ENCODE data around the gene ATP8B4.
"Not testable (repeated sequence)": the region's sequence is repeated elsewhere in the genome, so short reads cannot be mapped to it uniquely, and the experiment has no call there.

ATP8B4 gene, protein sequence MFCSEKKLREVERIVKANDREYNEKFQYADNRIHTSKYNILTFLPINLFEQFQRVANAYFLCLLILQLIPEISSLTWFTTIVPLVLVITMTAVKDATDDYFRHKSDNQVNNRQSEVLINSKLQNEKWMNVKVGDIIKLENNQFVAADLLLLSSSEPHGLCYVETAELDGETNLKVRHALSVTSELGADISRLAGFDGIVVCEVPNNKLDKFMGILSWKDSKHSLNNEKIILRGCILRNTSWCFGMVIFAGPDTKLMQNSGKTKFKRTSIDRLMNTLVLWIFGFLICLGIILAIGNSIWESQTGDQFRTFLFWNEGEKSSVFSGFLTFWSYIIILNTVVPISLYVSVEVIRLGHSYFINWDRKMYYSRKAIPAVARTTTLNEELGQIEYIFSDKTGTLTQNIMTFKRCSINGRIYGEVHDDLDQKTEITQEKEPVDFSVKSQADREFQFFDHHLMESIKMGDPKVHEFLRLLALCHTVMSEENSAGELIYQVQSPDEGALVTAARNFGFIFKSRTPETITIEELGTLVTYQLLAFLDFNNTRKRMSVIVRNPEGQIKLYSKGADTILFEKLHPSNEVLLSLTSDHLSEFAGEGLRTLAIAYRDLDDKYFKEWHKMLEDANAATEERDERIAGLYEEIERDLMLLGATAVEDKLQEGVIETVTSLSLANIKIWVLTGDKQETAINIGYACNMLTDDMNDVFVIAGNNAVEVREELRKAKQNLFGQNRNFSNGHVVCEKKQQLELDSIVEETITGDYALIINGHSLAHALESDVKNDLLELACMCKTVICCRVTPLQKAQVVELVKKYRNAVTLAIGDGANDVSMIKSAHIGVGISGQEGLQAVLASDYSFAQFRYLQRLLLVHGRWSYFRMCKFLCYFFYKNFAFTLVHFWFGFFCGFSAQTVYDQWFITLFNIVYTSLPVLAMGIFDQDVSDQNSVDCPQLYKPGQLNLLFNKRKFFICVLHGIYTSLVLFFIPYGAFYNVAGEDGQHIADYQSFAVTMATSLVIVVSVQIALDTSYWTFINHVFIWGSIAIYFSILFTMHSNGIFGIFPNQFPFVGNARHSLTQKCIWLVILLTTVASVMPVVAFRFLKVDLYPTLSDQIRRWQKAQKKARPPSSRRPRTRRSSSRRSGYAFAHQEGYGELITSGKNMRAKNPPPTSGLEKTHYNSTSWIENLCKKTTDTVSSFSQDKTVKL

GRCh38 chr15:50119063-50120040 lies at the start of gene ATP8B4:
Gene ATP8B4 (minus strand): TSS chr15:50119233. CDS start chr15:50106966, 12,267 bp downstream.
- DNase-seq = no peak

DNA sequence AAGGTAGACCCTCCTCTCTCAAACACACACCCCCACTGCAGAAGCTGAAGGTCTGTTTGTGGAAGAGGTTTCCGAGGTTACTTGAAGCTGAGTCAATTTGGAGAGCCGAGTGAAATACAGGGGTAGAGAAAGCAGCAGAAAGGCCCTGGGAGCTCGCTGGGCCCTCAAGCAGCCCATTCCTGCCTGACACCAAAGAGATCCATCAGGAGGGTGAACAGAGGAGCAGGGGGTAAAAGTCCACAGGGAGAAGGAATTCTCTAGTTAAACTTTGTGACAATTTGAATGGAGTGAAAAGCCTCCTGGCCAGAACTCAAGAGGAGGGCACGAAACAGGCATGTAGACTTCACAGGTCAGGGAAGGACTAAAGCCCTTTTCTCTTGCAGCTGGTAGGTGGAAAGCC lies 49.3 kb upstream of the ATP8B4 start:
- DNase-seq = no peak

DNA sequence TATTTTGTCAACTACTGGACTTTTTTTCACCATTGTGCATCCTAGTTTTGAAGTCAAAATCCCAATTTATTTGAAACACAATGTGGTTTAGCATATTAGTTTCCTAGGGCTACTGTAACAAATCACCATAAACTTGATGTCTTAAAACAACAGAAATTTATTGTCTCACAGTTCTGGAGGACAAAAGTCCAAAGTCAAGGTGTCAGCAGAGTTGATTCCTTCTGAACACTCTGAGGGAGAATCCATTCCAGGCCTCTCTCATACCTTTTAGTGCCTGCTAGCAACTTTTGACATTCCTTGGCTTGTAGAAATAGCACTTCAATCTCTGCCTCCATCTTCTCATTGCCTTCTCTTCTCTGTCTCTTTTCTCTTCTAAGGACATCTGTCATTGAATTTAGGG lies 48.1 kb upstream of the ATP8B4 start:
- no peak for DNase-seq

DNA sequence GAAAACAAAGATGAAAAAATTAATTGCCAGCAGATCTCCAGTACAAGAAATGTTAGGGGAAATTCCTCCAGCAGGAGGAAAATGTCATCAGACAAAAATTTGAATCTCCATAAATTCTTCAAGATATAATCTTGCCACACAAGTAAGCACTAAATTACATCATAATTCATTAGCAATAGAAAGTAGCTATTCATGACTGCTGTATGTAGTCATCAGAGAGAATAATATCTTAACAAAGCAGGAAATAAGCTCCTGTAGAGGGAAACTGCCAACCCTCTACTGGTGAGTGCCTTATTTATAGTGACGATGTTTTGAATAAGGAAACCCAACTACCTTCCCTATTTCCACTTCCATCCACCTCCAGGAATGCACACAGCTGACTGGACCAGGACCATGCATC lies 47.2 kb upstream of the ATP8B4 start:
- DNase-seq = no peak

GRCh38 chr15:50164458-50164857 lies 45.4 kb upstream of the ATP8B4 start:
- DNase-seq = no peak

DNA sequence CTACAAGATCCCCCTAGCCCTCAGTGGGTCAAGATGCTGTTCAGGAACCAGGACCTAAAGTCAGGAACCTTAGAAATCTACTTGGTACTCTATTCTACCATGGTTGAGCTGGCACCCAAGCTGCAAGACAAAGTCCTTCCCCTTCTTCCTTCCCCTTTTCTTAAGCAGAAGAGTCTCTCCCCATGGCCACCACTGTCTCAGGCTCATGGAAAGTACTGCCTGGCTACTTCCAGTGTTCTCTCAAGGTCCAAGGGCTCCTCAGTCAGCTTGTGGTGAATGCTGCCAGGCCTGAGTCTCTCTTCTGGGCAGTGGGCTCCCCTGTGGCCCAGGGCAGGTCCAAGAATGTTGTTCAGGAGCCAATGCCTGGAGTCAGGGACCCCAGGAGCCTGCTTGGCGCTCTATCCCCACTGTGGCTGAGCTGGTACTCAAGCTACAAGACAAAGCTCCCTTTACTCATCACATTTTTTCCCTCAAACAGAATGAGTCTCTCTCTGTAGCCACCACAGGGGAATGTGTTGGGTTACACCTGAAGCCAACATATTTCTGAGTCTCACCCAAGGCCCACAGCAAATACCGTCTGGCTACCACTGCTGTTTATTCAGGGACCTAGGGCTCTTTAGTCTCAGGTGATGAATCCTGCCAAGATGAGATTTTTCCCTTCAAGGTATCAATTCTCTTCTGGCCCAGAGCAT lies 44.8 kb upstream of the ATP8B4 start:
- DNase-seq = no peak

- DNase-seq = no peak
Observed at GRCh38 chr15:50162969-50163718, 44.1 kb upstream of the ATP8B4 start.

DNA sequence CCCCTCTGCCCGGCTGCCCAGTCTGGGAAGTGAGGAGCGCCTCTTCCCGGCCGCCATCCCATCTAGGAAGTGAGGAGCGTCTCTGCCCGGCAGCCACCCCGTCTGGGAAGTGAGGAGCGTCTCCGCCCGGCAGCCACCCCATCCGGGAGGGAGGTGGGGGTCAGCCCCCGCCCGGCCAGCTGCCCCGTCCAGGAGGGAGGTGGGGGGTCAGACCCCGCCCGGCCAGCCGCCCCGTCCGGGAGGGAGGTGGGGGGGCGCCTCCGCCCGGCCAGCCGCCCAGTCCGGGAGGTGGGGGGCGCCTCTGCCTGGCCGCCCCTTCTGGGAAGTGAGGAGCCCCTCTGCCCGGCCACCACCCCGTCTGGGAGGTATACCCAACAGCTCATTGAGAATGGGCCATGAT lies 39.2 kb upstream of the ATP8B4 start:
- not testable (repeated sequence) for DNase-seq

DNA sequence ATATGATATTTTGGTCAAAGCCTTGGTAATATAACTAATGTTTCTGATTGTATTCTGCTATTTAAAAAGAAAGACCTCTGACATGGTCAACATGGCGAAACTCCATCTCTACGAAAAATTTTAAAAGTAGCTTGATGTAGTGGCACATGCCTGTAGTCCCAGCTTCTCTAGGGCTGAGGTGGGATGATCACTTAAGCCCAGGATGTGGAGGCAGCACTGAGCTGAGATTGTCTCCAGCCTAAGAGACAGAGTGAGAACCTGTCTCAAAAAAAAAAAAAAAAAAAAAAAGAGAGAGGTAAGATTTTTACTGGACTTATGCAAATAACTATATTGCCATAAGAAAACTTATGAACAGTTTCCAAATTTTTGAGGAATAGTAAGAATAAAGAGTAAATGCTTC lies 32.4 kb upstream of the ATP8B4 start:
- DNase-seq = no peak

GRCh38 chr15:50150851-50151250 lies 31.8 kb upstream of the ATP8B4 start:
- no peak for DNase-seq

GRCh38 chr15:50150349-50150748 lies 31.3 kb upstream of the ATP8B4 start:
- no peak for DNase-seq

- no peak for DNase-seq
Observed at GRCh38 chr15:50149090-50149489, 30.1 kb upstream of the ATP8B4 start.

DNA sequence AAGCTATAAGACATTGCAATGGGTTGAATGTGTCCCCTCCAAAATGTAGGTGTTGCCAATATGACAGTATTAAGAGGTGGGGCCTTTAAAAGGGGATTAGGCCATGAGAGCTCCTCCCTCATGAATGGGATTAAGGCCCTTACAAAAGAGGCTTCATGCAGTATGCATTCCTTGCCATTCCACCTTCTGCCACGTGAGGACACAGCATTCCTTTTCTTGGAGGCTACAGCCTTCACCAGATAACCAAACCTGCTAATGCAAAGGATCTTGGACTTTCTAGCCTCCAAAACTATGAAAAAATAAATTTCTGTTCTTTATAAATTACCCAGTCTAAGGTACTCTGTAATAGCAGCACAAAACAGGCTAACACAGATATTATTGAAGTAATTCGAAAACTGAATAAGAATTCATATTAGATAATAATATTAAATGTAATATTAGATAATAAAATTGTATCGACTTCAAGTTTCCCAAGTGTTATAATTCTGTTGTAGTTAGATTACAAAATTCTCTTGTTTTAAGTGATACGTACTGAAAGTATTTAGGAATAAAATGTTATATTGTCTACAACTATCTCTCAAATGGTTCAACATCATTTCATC lies 29.4 kb upstream of the ATP8B4 start:
- DNase-seq = peak; percentile 46

DNA sequence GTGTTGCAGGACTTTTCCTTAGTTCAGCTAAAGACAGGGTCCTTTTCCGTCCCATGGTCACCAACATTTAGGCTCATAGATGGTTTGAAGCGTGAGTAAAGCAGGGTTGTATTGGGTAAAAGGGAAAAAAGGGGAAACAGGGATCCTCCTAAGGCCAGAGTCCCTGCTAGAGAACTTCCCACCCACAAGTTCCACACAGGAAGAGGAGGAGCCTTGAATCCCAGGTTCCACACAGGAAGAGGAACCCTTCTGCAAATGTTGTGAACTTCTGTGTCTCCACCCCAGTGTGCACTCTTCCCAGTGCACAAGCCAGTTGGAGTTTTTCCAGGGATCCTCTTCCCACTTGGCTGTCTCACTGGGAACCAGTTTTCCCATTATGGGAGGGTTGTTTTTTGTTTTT lies 27.6 kb upstream of the ATP8B4 start:
- no peak for DNase-seq

DNA sequence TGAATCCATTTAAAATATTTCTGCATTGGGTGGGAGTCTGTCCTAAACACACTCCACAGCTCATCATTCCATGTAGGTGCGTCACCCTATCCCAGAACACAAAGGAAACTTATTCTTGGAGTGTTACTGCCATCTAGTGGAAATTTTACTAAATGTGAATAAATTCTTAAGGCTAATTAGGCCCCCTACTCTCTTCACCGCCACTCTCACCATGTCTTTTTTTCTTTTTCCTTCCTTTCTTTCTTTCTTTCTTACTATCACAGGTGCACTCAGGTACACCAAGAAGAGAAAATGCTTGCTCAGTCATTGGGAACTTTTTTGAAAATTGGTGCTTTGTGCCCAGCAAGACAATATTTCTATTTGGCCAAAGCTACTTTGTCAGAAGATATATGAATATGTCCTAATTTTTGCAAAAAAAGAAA lies 26.4 kb upstream of the ATP8B4 start:
- DNase-seq = peak; percentile 62

- DNase-seq = no peak
Observed at GRCh38 chr15:50144341-50145120, 25.5 kb upstream of the ATP8B4 start.

DNA sequence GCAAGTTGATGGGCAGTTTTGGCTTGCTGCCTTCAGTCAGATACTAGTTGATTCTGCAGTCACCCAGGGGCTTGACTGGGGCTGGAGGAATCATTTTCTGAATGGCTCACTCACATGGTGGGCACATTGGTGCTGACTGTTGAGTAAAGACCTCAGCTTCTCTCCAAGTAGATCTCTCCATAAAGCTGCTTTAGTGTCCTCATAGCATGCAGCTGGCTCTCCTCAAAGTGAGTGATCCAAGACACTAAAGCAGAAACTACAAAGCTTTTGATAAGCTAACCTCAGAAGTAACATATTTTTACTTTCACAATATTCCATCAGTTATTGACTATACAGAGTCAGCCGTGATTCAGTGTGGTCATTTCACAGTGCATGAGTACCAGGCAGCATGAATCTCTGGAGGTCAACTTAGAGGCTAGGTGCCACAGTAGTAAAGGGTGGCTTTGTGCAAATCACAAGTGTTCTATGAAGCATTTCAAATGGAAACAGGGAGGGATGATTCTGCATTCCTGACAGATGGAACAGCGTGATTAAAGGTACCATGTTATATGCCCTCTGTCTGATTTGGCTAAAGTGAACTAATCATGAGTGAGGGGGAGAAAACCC lies 24.3 kb upstream of the ATP8B4 start:
- no peak for DNase-seq

GRCh38 chr15:50141856-50142255 lies 22.8 kb upstream of the ATP8B4 start:
- no peak for DNase-seq

- no peak for DNase-seq
Observed at GRCh38 chr15:50140983-50141382, 21.9 kb upstream of the ATP8B4 start.

Measured in NCI-H526 treated with DMSO at 0.1 percent for 48 hours (cell line).